Body of pancreas (tissue), 4 donors: Measurements from ENCODE around the gene TXNDC11.
A peak's percentile ranks its signal among the peaks of the same experiment; 100 is the strongest.

Source experiments
- CTCF ChIP-seq, 7 experiments: fragments of 450-650 bp in 4 of 7; fragments of 200-600 bp in 3 of 7; sonication (generic) in 3 of 7; IDR thresholded peaks; one replicate each; pipeline ENCODE4 v1.5.1; 2016 to 2019; ENCODE audit warnings: antibody characterized with exemption in 7 of 7
- POLR2A ChIP-seq, 3 donors: fragments of 450-650 bp; IDR thresholded peaks; one replicate each; pipeline ENCODE4 v1.6.1; 2016; ENCODE audit warnings: antibody characterized with exemption in 3 of 3, mild to moderate bottlenecking in 2 of 3

- TF ChIP-seq POLR2A (IDR thresholded peaks at IDR 0.05) = peak in 1 of 3 donors; percentile 35
- TF ChIP-seq CTCF (IDR thresholded peaks at IDR 0.05) = peak in 3 of 7 experiments; percentile 4 to 47 (median 13)
Observed at GRCh38 chr16:11675561-11676511, 66.8 kb downstream of the TXNDC11 start.
